Thyroid gland (tissue), 4 donors: ENCODE data around the gene LRRC75B. TPM values are rescaled to one million over a fixed set of nuclear protein-coding genes. Genes with fewer than 3 reads are reported as not detected.
"Not testable (repeated sequence)": the region's sequence is repeated elsewhere in the genome, so short reads cannot be mapped to it uniquely, and the experiment has no call there.

Experiments
- DNase-seq, 2 donors: peaks; one replicate each; pipeline ENCODE4 v3.0.0-alpha.2; 2019
- H3K27ac ChIP-seq, 3 donors: fragments of 200-600 bp; sonication (generic); 1 replicate in 2 of 3; 2 replicates in 1 of 3; pipeline ENCODE4 v1.5.1; 2016 to 2019; ENCODE audit warnings: mild to moderate bottlenecking in 1 of 3, moderate library complexity in 1 of 3
- H3K27me3 ChIP-seq: fragments of 200-600 bp; sonication (generic); one replicate; pipeline ENCODE4 v1.5.1; 2019
- H3K36me3 ChIP-seq, 2 donors: fragments of 200-600 bp; sonication (generic); one replicate each; pipeline ENCODE4 v1.5.1; 2016 to 2019
- H3K4me1 ChIP-seq, 2 donors: fragments of 200-600 bp; sonication (generic); one replicate each; pipeline ENCODE4 v1.5.1; 2017 to 2019
- H3K4me3 ChIP-seq, 3 donors: fragments of 200-600 bp; sonication (generic); replicated peaks in 1 of 3; 1 replicate in 2 of 3; 2 replicates in 1 of 3; pipeline ENCODE4 v1.5.1; 2016; ENCODE audit warnings: mild to moderate bottlenecking in 1 of 3
- H3K9me3 ChIP-seq: fragments of 200-600 bp; sonication (generic); one replicate; pipeline ENCODE4 v1.5.1; 2017
- CTCF ChIP-seq, 6 experiments: fragments of 200-600 bp in 3 of 6; fragments of 450-650 bp in 3 of 6; sonication (generic) in 3 of 6; IDR thresholded peaks; one replicate each; pipeline ENCODE4 v1.5.1; 2016 to 2019; ENCODE audit warnings: antibody characterized with exemption in 6 of 6, mild to moderate bottlenecking in 2 of 6, inconsistent platforms in 1 of 6, moderate library complexity in 1 of 6
- POLR2A ChIP-seq, 2 donors: fragments of 450-650 bp; IDR thresholded peaks; one replicate each; pipeline ENCODE4 v1.6.1; 2017; ENCODE audit warnings: antibody characterized with exemption in 2 of 2, mild to moderate bottlenecking in 2 of 2, moderate library complexity in 1 of 2
- WGBS, 2 donors: methylation state at CpG; one replicate each; pipeline ENCODE4 v1.1.5; 2017; 5-methylcytosine and 5-hydroxymethylcytosine counted together
- intact Hi-C: fragments of 100-400 bp; cut with DNase I; formaldehyde crosslinking; loops from one replicate; pipeline ENCODE4 v1.15.1; 2023
- total RNA-seq, 4 donors: library from RNA; depleted of rRNA; stranded (reverse); fragments of >200 nt; gene quantifications; one replicate each; pipeline ENCODE4 v1.2.3, GENCODE V29; 2016

The LRRC75B gene
- total RNA-seq, 4 donors from 2014 or later: 18.6 to 51.2 (median 39.6) TPM

GRCh38 chr22:24593836-24594568 lies 1.1 kb upstream of the LRRC75B start:
- Histone ChIP-seq H3K9me3 (no peaks in the 10 kb centered on the region), H3K36me3 (no peaks in the 10 kb centered on the region), H3K4me1 (peaks cover 37 to 57% of the 10 kb centered on the region in 2 donors), H3K4me3 (no peak overlapping the region), H3K27me3 (no peaks in the 10 kb centered on the region), H3K27ac (peak overlapping the region; percentile 82 to 94 (median 90))
- intact Hi-C loops: no loop called here
- peak; percentile 56 to 65 for DNase-seq
- 49 to 58% methylated on average over 11 to 12 of the region's 16 CpGs for WGBS, 2 donors
- TF ChIP-seq CTCF (IDR thresholded peaks at IDR 0.05) (no peak), POLR2A (IDR thresholded peaks at IDR 0.05) (no peak)

GRCh38 chr22:24593559-24593835 lies 624 bp upstream of the LRRC75B start:
- H3K27me3 ChIP-seq, H3K36me3 ChIP-seq, intact Hi-C loops, H3K9me3 ChIP-seq, DNase-seq, H3K4me3 ChIP-seq: not testable (repeated sequence)
- 79 to 83% methylated on average over 10 of the region's 10 CpGs for WGBS, 2 donors
- peaks cover 40 to 60% of the 10 kb centered on the region in 2 donors for H3K4me1 ChIP-seq
- H3K27ac ChIP-seq: peak overlapping the region; percentile 82 to 94 (median 90)

GRCh38 chr22:24592058-24592850 lies 619 bp downstream of the LRRC75B start:
- H3K4me1 ChIP-seq: peaks cover 43 to 61% of the 10 kb centered on the region in 2 donors
- TF ChIP-seq POLR2A (IDR thresholded peaks at IDR 0.05): no peak
- no peaks in the 10 kb centered on the region for H3K27me3 ChIP-seq
- intact Hi-C loops: no loop called here
- WGBS, 2 donors: 14 to 16% methylated on average over 13 to 17 of the region's 33 CpGs
- H3K36me3 ChIP-seq: peaks cover 0 to 4% of the 10 kb centered on the region in 2 donors
- H3K9me3 ChIP-seq: no peaks in the 10 kb centered on the region
- peak overlapping the region; percentile 86 to 90 (median 86) for H3K27ac ChIP-seq
- peak; percentile 42 to 54 for DNase-seq
- peak overlapping the region; percentile 24 to 84 (median 59) for H3K4me3 ChIP-seq

GRCh38 chr22:24591286-24591830 lies 1.5 kb downstream of the LRRC75B start:
- intact Hi-C loops: no loop called here
- WGBS, 2 donors: 92 to 100% methylated on average over 2 to 6 of the region's 6 CpGs
- Histone ChIP-seq H3K36me3 (peaks cover 0 to 4% of the 10 kb centered on the region in 2 donors), H3K27me3 (no peaks in the 10 kb centered on the region), H3K9me3 (no peaks in the 10 kb centered on the region), H3K4me3 (no peak overlapping the region), H3K27ac (peak overlapping the region in 1 of 3 donors; percentile 7), H3K4me1 (peaks cover 43 to 61% of the 10 kb centered on the region in 2 donors)
- TF ChIP-seq POLR2A (IDR thresholded peaks at IDR 0.05) (no peak), CTCF (IDR thresholded peaks at IDR 0.05) (no peak)
- DNase-seq: no peak

DNA sequence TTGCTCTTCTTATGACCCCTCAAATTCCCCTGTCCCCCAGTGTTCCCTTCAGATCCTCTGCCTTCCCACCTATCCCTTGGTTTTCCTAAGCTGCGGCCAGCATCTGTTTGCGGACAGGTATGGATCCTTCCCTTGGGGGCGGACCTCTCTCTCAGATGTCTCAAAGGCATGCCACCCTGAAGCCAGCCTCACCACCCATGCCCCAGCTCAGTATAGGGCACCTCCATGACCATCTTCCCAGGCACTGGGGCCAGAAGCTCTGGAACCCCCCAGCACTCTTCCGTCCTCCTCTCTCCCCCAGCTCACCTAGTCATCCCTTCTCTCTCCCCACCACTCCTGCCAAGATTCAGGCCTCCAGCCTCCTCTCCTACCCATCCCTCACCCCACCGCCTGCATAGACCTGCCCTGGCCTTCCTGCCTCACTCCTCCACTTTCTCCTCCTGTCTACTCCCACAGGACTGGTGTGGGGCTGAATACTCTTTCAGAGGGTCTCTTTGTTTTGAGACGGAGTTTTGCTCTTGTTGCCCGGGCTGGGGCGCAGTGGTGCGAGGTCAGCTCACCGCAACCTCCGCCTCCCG lies 2.2 kb downstream of the LRRC75B start:
- no peak overlapping the region for H3K27ac ChIP-seq
- DNase-seq: no peak
- H3K36me3 ChIP-seq: peaks cover 0 to 4% of the 10 kb centered on the region in 2 donors
- H3K4me1 ChIP-seq: peaks cover 43 to 56% of the 10 kb centered on the region in 2 donors
- no peaks in the 10 kb centered on the region for H3K27me3 ChIP-seq
- intact Hi-C loops: no loop called here
- WGBS, 2 donors: 97 to 98% methylated on average over 12 of the region's 12 CpGs
- no peaks in the 10 kb centered on the region for H3K9me3 ChIP-seq
- no peak overlapping the region for H3K4me3 ChIP-seq
- TF ChIP-seq CTCF (IDR thresholded peaks at IDR 0.05) (no peak), POLR2A (IDR thresholded peaks at IDR 0.05) (no peak)
